ENCODE data around the gene GIMAP5. TPM values are rescaled to one million over a fixed set of nuclear protein-coding genes. Genes with fewer than 3 reads are reported as not detected.

The GIMAP5 gene
- polyA plus RNA-seq, 1 donor from 2014 or later, result not detected

DNA sequence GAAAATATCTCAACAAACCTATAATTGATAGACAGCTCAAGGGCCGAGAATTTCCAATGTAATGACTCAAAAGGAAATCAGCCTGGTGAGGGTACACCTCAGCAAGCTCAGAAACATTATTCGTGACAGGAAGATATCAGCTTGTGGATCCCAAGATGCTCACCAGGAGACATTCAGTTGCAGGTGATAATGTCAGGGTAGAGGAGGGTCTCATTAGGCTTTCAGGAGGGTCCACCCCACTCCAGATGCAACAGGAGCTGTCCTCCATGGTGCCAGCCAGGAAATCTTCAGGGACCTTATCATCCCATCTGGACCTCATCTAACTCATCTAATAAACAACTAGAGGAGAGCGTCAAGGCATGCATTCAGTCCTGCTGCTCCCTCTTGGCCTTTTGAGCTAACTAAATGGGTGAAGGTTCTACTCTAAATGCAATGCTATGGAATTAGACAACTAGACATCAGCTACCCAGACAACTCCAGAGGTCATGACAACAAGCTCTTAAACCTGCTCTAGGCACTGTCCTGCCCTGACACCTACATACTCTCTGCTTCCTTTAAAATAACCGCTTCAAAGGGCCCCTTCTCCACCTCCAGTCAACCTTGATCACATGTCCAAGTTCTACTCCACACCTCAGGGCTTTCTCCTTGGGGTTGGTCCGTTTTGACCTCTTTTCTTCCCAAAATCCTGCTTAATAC, 4.3 kb upstream of the GIMAP5 start:
- Histone ChIP-seq H3K36me3 (ENCODE audit: insufficient read depth, low read length) (no peaks in the 10 kb centered on the region), H3K79me2 (replicated peaks; ENCODE audit: insufficient read depth, low read length) (no peaks in the 10 kb centered on the region), H3K27ac (ENCODE audit: low read length) (no peak overlapping the region), H3K4me2 (ENCODE audit: low read length) (no peak overlapping the region), H3F3A (ENCODE audit: insufficient read depth, low read length, poor library complexity, severe bottlenecking) (no peaks in the 10 kb centered on the region), H3K9me2 (ENCODE audit: insufficient read depth, low read length) (no peaks in the 10 kb centered on the region), H2AFZ (ENCODE audit: low read depth, low read length) (no peak overlapping the region), H4K20me1 (ENCODE audit: insufficient read depth) (no peaks in the 10 kb centered on the region), H3K9me3 (ENCODE audit: low read length) (no peaks in the 10 kb centered on the region), H3K9ac (ENCODE audit: low read length) (no peak overlapping the region), H3K4me3 (ENCODE audit: low read length) (no peak overlapping the region), H3K27me3 (ENCODE audit: insufficient read depth, low read depth, low read length) (no peaks in the 10 kb centered on the region)
- TF ChIP-seq EP300 (conservative IDR thresholded peaks at IDR 0.05; ENCODE audit: poor library complexity, severe bottlenecking), result no peak
- TF ChIP-seq EZH2 (IDR thresholded peaks at IDR 0.05; ENCODE audit: borderline replicate concordance, insufficient read depth, low read length, poor library complexity, severe bottlenecking), result no peak
- TF ChIP-seq, protein P1, sequence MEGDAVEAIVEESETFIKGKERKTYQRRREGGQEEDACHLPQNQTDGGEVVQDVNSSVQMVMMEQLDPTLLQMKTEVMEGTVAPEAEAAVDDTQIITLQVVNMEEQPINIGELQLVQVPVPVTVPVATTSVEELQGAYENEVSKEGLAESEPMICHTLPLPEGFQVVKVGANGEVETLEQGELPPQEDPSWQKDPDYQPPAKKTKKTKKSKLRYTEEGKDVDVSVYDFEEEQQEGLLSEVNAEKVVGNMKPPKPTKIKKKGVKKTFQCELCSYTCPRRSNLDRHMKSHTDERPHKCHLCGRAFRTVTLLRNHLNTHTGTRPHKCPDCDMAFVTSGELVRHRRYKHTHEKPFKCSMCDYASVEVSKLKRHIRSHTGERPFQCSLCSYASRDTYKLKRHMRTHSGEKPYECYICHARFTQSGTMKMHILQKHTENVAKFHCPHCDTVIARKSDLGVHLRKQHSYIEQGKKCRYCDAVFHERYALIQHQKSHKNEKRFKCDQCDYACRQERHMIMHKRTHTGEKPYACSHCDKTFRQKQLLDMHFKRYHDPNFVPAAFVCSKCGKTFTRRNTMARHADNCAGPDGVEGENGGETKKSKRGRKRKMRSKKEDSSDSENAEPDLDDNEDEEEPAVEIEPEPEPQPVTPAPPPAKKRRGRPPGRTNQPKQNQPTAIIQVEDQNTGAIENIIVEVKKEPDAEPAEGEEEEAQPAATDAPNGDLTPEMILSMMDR (IDR thresholded peaks at IDR 0.05; ENCODE audit: poor library complexity, severe bottlenecking), result no peak
- TF ChIP-seq TAF1 (IDR thresholded peaks at IDR 0.05; ENCODE audit: low read depth), result no peak
- no peak for TF ChIP-seq REST (IDR thresholded peaks at IDR 0.05; ENCODE audit: borderline replicate concordance)
- no peak for TF ChIP-seq MXI1 (conservative IDR thresholded peaks at IDR 0.05; ENCODE audit: poor library complexity, severe bottlenecking)
- TF ChIP-seq SMC3 (conservative IDR thresholded peaks at IDR 0.05; ENCODE audit: poor library complexity), result no peak
- TF ChIP-seq RAD21 (conservative IDR thresholded peaks at IDR 0.05), result no peak
- TF ChIP-seq POLR2AphosphoS5 (IDR thresholded peaks at IDR 0.05), result no peak

GRCh38 chr7:150733482-150734095, 3.6 kb upstream of the GIMAP5 start:
- Histone ChIP-seq H3K27ac (ENCODE audit: low read length) (no peak overlapping the region), H3K9ac (ENCODE audit: low read length) (no peak overlapping the region), H4K20me1 (ENCODE audit: insufficient read depth) (no peaks in the 10 kb centered on the region), H2AFZ (ENCODE audit: low read depth, low read length) (no peak overlapping the region), H3K9me2 (ENCODE audit: insufficient read depth, low read length) (no peaks in the 10 kb centered on the region), H3K27me3 (ENCODE audit: insufficient read depth, low read depth, low read length) (no peaks in the 10 kb centered on the region), H3K4me2 (ENCODE audit: low read length) (no peak overlapping the region), H3K36me3 (ENCODE audit: insufficient read depth, low read length) (no peaks in the 10 kb centered on the region), H3K4me3 (ENCODE audit: low read length) (no peak overlapping the region), H3K9me3 (ENCODE audit: low read length) (no peaks in the 10 kb centered on the region), H3K79me2 (replicated peaks; ENCODE audit: insufficient read depth, low read length) (no peaks in the 10 kb centered on the region), H3F3A (ENCODE audit: insufficient read depth, low read length, poor library complexity, severe bottlenecking) (no peaks in the 10 kb centered on the region)
- TF ChIP-seq, protein P1 (IDR thresholded peaks at IDR 0.05; ENCODE audit: poor library complexity, severe bottlenecking), result no peak
- TF ChIP-seq RAD21 (conservative IDR thresholded peaks at IDR 0.05) (no peak), EZH2 (IDR thresholded peaks at IDR 0.05; ENCODE audit: borderline replicate concordance, insufficient read depth, low read length, poor library complexity, severe bottlenecking) (no peak), TAF1 (IDR thresholded peaks at IDR 0.05; ENCODE audit: low read depth) (no peak), MXI1 (conservative IDR thresholded peaks at IDR 0.05; ENCODE audit: poor library complexity, severe bottlenecking) (no peak), REST (IDR thresholded peaks at IDR 0.05; ENCODE audit: borderline replicate concordance) (no peak)
